Hematopoietic multipotent progenitor cell (in vitro differentiated cells): ENCODE results near the gene ARMCX4. TPM values are rescaled to one million over a fixed set of nuclear protein-coding genes. Genes with fewer than 3 reads are reported as not detected.

ENCODE experiments used
- total RNA-seq: library from RNA; depleted of rRNA; stranded (reverse); fragments of >200 nt; gene quantifications from one replicate; pipeline ENCODE4 v1.2.3, GENCODE V29; 2012

Gene ARMCX4
- total RNA-seq, 1 donor, result 2.2 TPM

Other genes with a start within 250 kb of the ARMCX4 start
- under 0.01 TPM for gene TAF7L, start 194.1 kb upstream of the ARMCX4 start, total RNA-seq
- gene TIMM8A, start 136.7 kb upstream of the ARMCX4 start, total RNA-seq, result 3.0 TPM
- 37.7 TPM for gene BTK, start 99.3 kb upstream of the ARMCX4 start, total RNA-seq
- gene RPL36A, start 94.4 kb upstream of the ARMCX4 start, total RNA-seq, result 71.6 TPM
- gene GLA, start 77.5 kb upstream of the ARMCX4 start, total RNA-seq, result 32.3 TPM
- 29.9 TPM for gene HNRNPH2, start 77.2 kb upstream of the ARMCX4 start, total RNA-seq
- 19.9 TPM for gene ARMCX1, start 65.1 kb downstream of the ARMCX4 start, total RNA-seq
- 19.7 TPM for gene ARMCX6, start 132.5 kb downstream of the ARMCX4 start, total RNA-seq
- gene ARMCX3, start 137.7 kb downstream of the ARMCX4 start, total RNA-seq, result 28.0 TPM
- gene ARMCX2, start 174.4 kb downstream of the ARMCX4 start, total RNA-seq, result 16.2 TPM